MCF 10A (cell line): ENCODE results near the gene MYO1G. TPM values are rescaled to one million over a fixed set of nuclear protein-coding genes. Genes with fewer than 3 reads are reported as not detected.

Experiments
- BruUV-seq: library from RNA; stranded (reverse); fragments of 400-500 nt; replicated peaks from 2 replicates; lab custom pipeline; 2021; lab: Mats Ljungman, UMichigan
- CTCF ChIA-PET: fragments of 300-600 bp; sonication (Branson Sonifier 250); formaldehyde crosslinking; extraction: SDS; loops from one replicate; lab custom pipeline; 2021; ENCODE audit warnings: antibody characterized with exemption, inconsistent platforms; lab: Yijun Ruan, JAX
- POLR2A ChIA-PET: fragments of 300-600, 350-650 bp; sonication (Branson Sonifier 250); formaldehyde crosslinking; extraction: SDS; loops from one replicate; lab custom pipeline; 2020; ENCODE audit warnings: antibody characterized with exemption, inconsistent platforms; lab: Yijun Ruan, JAX
- DNase-seq: peaks from one replicate; pipeline ENCODE4 v3.0.0-alpha.2; 2018; ENCODE audit not compliant: unreplicated experiment
- H3K27ac Mint-ChIP-seq: one replicate; pipeline ENCODE4 v1.8.0; 2022; ENCODE audit warnings: mild to moderate bottlenecking, low read depth, mixed read lengths; ENCODE audit not compliant: unreplicated experiment
- H3K27me3 Mint-ChIP-seq: one replicate; pipeline ENCODE4 v1.8.0; 2022; ENCODE audit warnings: mixed read lengths; ENCODE audit not compliant: insufficient read depth, unreplicated experiment
- H3K36me3 Mint-ChIP-seq: one replicate; pipeline ENCODE4 v1.8.0; 2022; ENCODE audit warnings: mild to moderate bottlenecking, moderate library complexity, mixed read lengths; ENCODE audit not compliant: insufficient read depth, unreplicated experiment
- H3K4me1 Mint-ChIP-seq: one replicate; pipeline ENCODE4 v1.8.0; 2022; ENCODE audit warnings: mixed read lengths; ENCODE audit not compliant: insufficient read depth, unreplicated experiment
- H3K4me3 Mint-ChIP-seq: one replicate; pipeline ENCODE4 v1.8.0; 2022; ENCODE audit warnings: mild to moderate bottlenecking, moderate library complexity, mixed read lengths; ENCODE audit not compliant: unreplicated experiment
- H3K9me3 Mint-ChIP-seq: one replicate; pipeline ENCODE4 v1.8.0; 2022; ENCODE audit warnings: mixed read lengths; ENCODE audit not compliant: unreplicated experiment
- CTCF ChIP-seq: fragments of 200-600 bp; IDR thresholded peaks from one replicate; pipeline ENCODE4 v1.8.0; 2022; ENCODE audit warnings: antibody characterized with exemption, mild to moderate bottlenecking; ENCODE audit not compliant: unreplicated experiment
- intact Hi-C: fragments of 100-400 bp; cut with micrococcal nuclease; formaldehyde crosslinking; loops from 2 replicates; pipeline ENCODE4 v1.14.1; 2022
- total RNA-seq: library from RNA; stranded (reverse); gene quantifications from 2 replicates; pipeline ENCODE4 v1.2.3, GENCODE V29; 2022

Gene MYO1G
- total RNA-seq, 1 experiment from 2014 or later, result 0.14 TPM

DNA sequence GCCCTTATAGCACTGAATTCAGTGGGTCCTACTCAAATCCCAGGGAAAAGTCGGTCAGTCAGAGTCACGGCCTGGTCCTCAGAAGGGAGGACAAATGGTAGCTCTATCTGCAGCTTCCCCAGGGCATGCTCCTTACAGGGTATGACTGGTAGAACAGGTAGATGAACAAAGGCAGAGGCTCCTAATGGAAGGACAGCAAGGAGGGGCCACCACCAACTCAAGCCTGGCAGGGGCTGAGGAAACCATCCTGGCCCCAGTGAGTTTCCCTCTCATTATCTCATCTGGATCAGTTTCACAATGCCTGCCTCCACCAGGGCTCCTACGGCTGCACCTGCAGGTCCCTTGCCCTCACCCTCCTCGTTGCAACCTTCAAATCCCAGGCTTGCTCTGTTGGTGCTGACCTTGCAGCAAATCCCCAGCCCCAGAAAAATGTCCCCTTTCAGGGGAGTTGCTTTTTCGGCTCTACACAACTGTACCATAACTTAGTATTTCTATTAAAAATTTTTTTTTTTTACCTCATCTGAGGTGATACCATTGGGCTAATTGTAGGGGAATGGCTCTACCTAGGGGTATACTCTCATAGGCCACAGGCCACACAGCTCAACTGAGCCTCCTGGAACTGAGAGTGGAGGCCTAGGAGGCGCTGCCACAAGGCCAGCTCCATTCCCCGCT, 2.4 kb upstream of the MYO1G start:
- Mint-ChIP-seq H3K4me1 (peaks cover 46% of the 10 kb centered on the region), H3K36me3 (peaks cover 65% of the 10 kb centered on the region), H3K9me3 (no peaks in the 10 kb centered on the region), H3K27me3 (no peaks in the 10 kb centered on the region), H3K27ac (peak overlapping the region; percentile 59), H3K4me3 (no peak overlapping the region)
- ChIA-PET CTCF (interaction anchor here (0.7 to 1.0 kb wide), 3 partner anchors 9 to 175 kb away, joined by 3 to 4 read pairs (median 3); no protein-coding TSS in a partner anchor), POLR2A (interaction anchor here (0.6 to 2.2 kb wide), 5 partner anchors 9 to 279 kb away, joined by 3 to 15 read pairs (median 3); partner anchors contain the start of gene TBRG4)
- no peak for DNase-seq
- intact Hi-C loops, result loop anchor here (10.0 kb wide), 1 partner anchor 96 kb away; the partner anchor contains the start of gene PURB
- BruUV-seq, result no TSS peak
- TF ChIP-seq CTCF, result no peak

GRCh38 chr7:44980393-44981034, 1.7 kb upstream of the MYO1G start:
- H3K27ac Mint-ChIP-seq, result peak overlapping the region; percentile 59

GRCh38 chr7:44979481-44980392, 922 bp upstream of the MYO1G start:
- CTCF ChIA-PET, result interaction anchor here (0.5 to 1.1 kb wide), 5 partner anchors 81 to 410 kb away, joined by 3 to 4 read pairs (median 3); no protein-coding TSS in a partner anchor
- Mint-ChIP-seq H3K9me3 (no peaks in the 10 kb centered on the region), H3K27ac (peak overlapping the region; percentile 59), H3K27me3 (no peaks in the 10 kb centered on the region), H3K4me3 (no peak overlapping the region), H3K36me3 (peaks cover 50% of the 10 kb centered on the region), H3K4me1 (peaks cover 37% of the 10 kb centered on the region)
- DNase-seq, result peak; percentile 72
- POLR2A ChIA-PET, result interaction anchor here (0.6 to 2.1 kb wide), 10 partner anchors 16 to 373 kb away, joined by 3 to 21 read pairs (median 4); partner anchors contain the start of genes OGDH, PURB and TBRG4
- intact Hi-C loops, result loop anchor here (10.0 kb wide), 1 partner anchor 95 kb away; the partner anchor contains the start of gene PURB
- TSS peak; percentile 70 for BruUV-seq
- TF ChIP-seq CTCF, result no peak

More at GRCh38 chr7:44980393-44981034, 1.7 kb upstream of the MYO1G start:
- TF ChIP-seq CTCF, result no peak
- Mint-ChIP-seq H3K9me3 (no peaks in the 10 kb centered on the region), H3K27me3 (no peaks in the 10 kb centered on the region), H3K4me3 (no peak overlapping the region), H3K4me1 (peaks cover 45% of the 10 kb centered on the region), H3K36me3 (peaks cover 58% of the 10 kb centered on the region)
- ChIA-PET CTCF (interaction anchor here (0.5 to 1.0 kb wide), 6 partner anchors 9 to 411 kb away, joined by 3 to 4 read pairs (median 3); no protein-coding TSS in a partner anchor), POLR2A (interaction anchor here (0.9 to 2.2 kb wide), 9 partner anchors 10 to 374 kb away, joined by 3 to 21 read pairs (median 7); partner anchors contain the start of genes OGDH, PURB and TBRG4)
- intact Hi-C loops, result loop anchor here (10.0 kb wide), 1 partner anchor 96 kb away; the partner anchor contains the start of gene PURB
- peak; percentile 90 for DNase-seq
- BruUV-seq, result no TSS peak
